Upper lobe of left lung (tissue), 4 donors: ENCODE data around the gene NINJ2.

Experiments used
- CTCF ChIP-seq, 6 experiments: fragments of 450-650 bp in 4 of 6; fragments of 200-600 bp in 2 of 6; sonication (generic) in 2 of 6; IDR thresholded peaks; one replicate each; pipeline ENCODE4 v1.5.1; 2016 to 2019; ENCODE audit warnings: antibody characterized with exemption in 6 of 6
- POLR2A ChIP-seq, 4 donors: fragments of 450-650 bp; IDR thresholded peaks; one replicate each; pipeline ENCODE4 v1.5.1; 2016 to 2017; ENCODE audit warnings: antibody characterized with exemption in 4 of 4, mild to moderate bottlenecking in 2 of 4
- POLR2AphosphoS5 ChIP-seq, 2 donors: sonication (generic); formaldehyde crosslinking; IDR thresholded peaks; one replicate each; pipeline ENCODE4 v1.5.1; 2017; ENCODE audit warnings: antibody characterized with exemption in 2 of 2

- TF ChIP-seq POLR2AphosphoS5 (IDR thresholded peaks at IDR 0.05) (no peak), CTCF (IDR thresholded peaks at IDR 0.05) (no peak), POLR2A (IDR thresholded peaks at IDR 0.05) (no peak)
These were observed 41.4 kb upstream of the NINJ2 start for GRCh38 chr12:704516-705242.
